Left renal pelvis (tissue), 4 donors: Measurements from ENCODE around the gene PREX1. TPM values are rescaled to one million over a fixed set of nuclear protein-coding genes. Genes with fewer than 3 reads are reported as not detected.
"Not testable (repeated sequence)": the region's sequence is repeated elsewhere in the genome, so short reads cannot be mapped to it uniquely, and the experiment has no call there.

Experiments used
- DNase-seq, 4 donors: peaks; one replicate each; pipeline ENCODE4 v3.0.0-alpha.2; 2013; ENCODE audit warnings: low read depth in 4 of 4, low spot score in 3 of 4
- polyA plus RNA-seq, 4 donors: library from polyadenylated mRNA; unstranded; fragments of 120-200 nt; gene quantifications; one replicate each; pipeline ENCODE4 v1.2.1, GENCODE V29; 2013; ENCODE audit not compliant: insufficient read length in 4 of 4

The PREX1 gene
- polyA plus RNA-seq, 4 donors: 11.2 to 14.5 (median 14.3) TPM

DNA sequence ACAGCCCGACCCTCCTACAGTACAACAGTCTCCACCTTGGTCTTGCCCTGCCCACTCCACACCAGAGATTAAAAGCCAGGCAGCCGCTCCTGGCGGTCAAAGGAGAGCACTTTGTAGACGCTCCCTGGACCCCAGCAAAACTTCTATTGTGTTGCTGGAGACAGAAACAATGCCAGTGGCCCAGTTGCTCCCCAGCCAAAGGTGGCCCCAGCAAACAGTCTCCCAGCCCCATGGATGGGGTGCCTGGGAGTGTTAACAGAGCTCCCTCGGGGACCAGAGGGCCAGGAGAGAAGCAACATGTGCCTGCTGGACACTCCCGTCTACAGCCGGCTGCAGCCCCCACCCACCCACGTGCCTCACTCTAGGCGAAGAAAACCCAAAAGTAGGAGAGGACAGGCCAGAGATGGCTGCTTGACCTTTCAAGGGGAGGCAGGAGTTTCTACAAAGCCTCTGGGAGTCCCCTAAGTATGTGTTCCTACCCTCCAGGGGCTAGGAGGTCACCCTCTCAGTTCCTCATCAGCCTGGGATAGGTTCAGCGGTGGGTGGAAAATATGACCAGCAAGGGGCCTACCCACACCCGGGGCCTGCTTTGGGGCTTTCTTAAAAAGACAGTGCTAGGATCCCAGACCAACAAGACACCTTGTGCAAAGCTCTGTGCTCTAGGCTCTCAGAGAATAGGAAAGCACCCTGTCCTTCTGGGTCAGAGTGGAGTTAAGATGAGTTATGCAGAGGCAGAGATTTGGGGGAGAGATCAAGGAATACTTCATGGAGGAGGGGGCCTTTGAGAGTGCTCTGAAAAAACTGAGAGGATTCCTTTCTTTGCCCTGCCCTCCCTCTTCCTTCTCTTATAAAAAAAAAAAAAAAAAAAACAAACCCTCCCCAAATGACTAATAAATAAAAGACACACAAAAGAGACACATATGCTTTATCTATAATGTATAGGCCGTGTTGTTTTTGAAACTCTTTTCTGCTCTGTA is 19.0 kb upstream of the PREX1 start:
- DNase-seq: no peak

DNA sequence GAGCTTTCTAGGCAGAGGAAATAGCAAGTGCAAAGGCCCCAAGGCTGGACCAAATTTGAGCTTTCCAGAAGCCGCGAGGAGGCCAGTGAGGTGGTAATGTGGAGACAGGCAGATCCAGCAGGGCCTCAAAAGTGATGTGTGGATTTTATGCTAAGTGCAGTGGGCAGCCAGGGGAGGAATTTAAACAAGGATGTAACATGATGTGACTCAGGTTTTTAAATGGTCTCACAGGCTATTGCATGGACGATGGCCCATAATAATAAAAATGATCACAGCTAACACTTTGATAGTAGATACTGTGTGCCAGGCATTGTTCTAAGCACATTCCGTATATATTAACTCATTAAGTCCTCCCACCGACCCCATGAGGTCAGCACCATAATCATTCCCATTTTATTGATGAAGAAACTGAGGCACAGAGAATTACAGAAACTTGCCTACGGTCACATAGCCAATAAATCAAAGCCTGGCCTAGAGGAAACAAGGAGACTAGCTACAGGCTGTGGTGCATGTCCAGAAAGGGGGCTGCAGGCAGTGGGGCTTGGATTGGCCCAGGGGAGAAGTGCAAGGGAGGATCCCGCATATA is 18.0 kb upstream of the PREX1 start:
- no peak for DNase-seq

DNA sequence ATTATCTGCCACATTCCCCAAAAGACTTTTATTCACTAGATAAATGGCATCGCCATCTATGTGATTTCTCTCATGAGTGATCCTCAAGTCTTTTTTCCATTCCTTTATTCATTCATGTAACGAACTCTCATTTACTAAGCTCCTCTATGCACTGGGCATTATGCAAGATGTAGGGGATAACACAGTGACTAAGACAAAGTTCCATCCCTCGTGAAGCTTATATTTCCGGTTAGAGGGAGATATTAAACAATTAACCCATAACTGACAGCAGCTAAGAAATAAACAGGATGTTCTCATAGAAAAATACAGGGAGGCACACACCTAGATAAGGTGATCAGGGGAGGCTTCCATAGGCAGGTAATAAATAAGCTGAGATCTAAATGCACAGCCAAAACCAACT is 17.2 kb upstream of the PREX1 start:
- no peak for DNase-seq

DNA sequence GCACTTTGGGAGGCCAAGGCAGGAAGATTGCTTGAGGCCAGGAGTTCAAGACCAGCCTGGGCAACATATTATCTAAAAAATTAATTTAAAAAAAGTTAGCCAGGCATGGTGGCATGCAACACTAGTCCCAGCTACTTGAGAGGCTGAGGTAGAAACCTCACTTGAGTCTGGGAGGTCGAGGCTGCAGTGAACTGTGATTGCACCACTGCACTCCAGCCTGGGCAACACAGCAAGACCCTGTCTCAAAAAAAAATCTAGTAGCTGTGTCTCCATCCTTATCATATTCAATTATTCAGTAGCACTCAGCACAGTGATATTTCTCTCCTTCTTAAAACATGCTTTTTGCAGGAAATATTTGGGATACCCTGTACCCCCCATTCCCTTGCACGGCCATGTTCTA is 16.1 kb upstream of the PREX1 start:
- DNase-seq: not testable (repeated sequence)

DNA sequence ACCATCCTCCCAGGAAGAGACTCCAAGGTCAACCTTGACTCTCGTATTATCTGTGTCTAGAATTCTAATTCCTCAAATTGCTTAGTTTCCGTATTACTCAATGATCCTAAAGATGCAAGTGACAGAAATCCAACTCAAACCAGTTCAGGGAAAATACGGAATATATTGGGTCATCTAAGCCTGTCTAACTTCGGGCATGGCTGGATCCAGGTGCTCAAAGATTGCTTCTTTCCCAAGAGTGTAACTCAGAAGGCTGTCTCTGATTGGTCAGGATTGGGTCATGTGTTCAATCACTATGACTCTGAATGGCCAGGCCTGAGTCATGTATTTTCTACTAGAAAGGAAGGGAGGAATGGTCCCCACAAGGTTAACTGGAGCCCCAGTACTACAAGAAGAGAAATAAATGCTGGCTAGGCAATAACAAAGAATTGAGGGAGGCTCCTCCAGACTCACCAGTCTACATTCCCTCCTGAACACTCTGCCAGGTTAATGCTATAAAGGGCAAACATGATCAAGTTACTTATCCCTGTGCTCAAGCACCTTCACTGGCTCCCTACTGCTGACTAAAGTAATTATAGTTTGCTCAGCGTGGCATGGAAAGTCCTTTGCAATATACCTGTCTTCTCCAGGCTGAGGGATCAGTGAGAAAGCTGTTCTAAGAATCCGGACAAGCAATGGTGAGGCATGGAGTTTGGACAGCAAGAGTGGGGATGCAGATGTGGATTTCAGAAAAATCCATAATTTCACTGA is 15.4 kb upstream of the PREX1 start:
- DNase-seq: no peak

DNA sequence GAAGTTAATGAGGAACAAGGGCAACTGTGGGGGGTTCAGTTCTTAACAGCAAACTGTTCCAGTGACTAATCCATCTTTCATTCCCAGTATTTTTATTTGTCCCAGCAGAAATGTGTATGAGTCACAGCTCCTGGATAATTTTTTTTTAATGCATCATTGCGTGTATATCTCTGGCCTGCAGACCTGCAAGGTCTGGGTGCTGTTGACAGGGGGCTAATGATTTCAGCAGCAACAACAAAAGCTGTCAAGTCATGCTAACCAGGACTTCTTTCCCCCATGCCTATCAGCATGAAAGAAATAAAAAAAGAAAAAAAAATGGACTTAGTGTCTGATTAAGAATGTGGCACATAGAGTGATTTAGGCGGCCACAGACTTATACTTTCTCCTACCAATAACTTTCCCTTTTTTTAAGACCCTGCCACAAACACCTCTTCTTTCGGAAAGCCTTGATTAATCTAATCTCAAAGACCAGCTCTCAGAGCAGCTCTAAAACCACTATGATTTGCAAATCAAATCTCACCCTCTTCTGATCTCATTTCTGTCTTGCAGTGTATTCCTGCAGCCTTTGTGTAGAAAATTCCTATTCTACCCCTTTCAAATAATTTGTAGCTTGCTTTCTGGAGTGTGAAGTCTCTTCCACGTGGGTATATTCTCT is 14.2 kb upstream of the PREX1 start:
- DNase-seq: no peak

DNA sequence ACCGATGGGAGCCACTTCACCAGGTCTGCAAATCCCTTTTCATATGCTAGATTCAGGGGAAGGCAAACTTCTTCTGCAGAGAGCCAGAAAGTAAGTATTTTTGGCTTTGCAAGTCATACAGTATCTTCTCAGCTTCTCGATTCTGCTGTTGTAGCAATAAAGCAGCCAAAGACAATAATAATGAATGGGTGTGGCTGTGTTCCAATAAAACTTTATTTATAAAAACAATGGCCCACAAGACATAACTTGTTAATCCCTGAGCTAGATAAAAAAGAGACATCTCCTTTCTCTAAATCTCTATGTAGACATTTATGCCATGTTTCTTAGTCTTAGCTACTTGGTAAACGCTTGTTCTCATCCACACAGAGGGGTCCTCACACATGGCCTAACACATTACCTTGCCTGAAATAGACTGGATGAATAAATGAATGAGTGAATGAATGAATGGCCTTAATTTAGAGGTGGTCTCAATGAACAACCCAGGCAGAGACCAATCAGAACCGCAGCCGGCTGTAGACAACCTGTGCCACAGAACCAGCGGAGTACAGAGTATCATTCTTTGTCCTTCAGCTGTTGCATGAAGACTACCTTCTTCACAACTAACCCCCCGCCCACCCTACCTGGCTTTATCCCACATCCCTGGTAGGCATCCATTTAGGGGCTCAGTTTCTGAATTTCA is 13.5 kb upstream of the PREX1 start:
- DNase-seq: no peak

DNA sequence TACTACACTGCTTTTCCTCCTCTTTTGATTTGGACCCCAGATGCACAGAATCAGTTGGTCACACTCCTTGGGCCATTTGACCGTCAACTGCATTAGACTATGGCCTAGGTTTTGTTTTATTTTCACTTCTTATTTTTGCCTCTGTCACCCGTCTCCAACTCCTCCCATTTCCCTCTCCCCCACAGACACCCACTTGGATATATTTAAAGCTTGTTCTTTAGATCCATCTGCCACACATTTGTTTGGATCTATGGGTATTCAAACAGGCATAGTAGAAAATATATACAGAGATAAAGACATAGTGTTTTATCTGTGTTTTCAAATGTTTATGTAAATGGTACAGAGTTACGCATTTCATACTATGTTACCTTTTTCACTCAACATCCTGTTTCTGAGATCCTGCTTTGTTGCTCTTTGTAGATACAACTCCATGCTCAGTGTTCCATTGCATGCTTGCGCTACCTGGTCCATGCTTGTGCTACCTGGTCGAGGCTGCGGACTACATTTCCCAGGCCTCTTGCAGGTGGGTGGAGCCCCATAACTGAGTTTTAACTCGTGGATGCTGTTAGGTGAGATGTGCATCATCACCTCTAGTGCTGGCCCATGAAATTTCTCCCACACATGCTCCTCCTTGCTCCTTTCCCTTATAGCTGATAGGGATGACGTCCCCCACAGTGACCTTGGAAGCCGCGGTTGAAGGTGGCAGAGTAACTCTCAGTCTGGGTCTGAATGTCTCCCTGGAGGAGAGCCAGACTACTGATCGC is 11.5 kb upstream of the PREX1 start:
- no peak for DNase-seq

DNA sequence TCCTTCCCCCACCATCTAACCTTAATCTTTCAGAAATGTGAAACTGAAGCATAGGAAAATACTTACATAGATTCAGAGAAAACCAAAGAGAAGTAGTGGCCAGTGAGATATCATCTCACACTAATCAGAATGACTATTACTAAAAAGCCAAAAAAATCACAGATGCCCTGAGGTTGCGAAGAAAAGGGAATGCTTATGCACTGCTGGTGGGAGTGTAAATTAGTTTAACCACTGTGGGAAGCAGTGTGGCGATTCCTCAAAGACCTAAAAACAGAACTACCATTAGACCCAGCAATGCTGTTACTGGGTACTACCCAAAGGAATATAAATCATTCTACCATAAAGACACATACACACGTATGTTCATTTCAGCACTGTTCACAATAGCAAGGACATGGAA is 9.2 kb upstream of the PREX1 start:
- no peak for DNase-seq

DNA sequence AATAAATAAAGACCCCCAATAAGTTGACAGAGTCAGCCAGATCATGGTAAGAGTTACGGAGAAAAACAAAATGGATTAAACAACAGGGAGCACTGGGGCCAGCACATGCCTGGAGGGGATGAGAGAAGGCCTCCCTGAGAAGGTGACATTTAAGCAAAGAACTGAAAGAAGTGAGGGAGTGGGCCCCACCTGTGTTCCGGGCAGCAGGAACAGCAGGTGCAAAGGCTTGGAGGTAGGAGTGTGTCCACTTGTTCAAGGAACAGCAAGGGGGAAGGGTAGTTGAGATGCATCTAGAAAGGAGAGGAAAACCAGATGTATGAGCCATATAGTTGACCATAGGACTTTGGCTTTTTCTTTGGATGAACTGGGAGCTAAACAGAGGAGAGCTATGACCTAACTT is 7.6 kb upstream of the PREX1 start:
- DNase-seq: no peak

DNA sequence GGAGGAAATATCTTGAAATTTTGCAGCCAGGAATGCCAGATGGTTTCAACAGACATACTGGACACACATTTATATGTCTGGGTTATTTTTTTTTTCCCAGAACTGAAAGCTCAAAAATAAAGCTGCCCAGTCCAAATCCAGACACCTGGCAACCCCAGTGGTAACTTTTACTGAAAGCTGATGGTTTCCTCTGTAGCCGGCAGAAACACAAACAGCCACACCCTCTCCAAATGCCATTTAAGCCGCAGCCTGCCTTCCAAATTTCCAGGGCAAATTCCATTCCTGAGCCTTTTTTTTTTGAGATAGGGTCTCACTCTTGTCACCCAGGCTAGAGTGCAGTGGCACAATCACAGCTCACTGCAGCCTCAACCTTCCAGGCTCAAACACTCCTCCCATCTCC is 6.5 kb upstream of the PREX1 start:
- DNase-seq: no peak

DNA sequence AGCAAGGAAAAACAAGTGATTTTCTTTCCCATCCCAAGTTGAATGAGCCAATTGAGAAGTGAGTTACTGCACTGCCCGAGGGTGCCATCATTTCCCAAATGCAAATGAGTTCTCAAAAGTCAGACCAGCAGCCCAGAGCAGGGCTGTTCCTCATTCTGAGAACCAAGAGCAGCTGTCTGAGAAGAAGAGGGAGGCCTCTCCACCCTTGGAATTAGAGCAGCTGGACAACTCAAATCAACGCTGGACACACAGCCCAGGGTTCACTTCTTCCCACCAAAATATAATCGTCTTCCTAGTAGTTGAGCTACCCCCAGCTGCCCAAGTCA is 4.6 kb upstream of the PREX1 start:
- no peak for DNase-seq

DNA sequence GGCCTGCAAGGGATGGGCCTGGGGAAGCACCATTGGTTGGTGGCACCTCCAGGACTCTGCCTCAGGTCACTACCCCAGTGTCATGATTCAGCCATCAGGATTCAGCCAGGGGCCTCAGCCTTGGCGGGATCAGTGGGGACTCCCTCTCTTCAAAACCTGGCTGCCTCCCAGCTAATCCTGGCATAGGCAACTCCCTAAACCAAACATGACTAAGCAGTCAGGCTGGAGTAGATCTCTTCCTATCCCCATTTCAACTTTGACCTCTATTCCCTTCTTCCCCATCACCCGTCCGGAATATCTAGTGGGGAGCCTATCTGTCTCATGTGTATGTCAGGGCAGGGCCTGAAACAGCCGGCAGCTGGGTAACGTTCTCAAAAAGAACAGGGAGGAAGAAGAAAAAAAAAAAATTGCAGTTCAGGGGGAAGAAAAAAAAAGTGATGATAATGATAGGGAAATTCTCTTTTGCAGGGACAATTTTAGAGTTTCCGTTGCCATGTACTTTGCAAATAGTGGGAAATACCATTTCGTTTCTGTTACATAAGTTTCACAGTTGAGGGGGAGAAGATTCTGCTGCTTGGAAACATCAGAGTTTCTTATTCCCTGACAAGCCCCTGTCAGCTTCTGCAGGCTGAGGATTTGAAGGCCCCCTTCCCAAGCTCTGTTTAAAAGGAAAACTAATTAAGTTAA is 4.1 kb upstream of the PREX1 start:
- DNase-seq: no peak

DNA sequence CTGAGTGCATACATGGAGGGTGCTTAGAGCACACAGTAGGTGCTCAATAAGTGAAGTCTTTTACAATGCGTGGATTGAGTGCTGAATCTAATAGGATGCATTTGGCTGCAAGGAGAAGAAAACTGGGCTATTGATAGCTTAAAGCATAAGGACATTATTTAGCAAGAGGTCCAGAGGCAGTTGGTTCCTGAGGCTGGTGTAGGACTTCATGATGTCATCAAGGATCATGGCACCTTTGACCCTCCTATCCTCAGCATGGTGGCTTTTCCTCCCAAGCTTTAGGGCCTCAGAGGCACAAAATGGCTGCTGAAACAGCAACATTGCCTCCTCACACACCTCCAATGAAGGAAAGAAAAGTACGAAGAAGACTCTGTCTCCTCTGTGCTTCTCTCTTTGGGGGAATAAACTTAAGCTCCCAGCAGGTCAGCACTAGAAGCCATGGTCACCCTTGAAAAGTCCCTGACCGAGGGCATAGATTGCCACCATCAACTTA is 3.1 kb upstream of the PREX1 start:
- DNase-seq: no peak

DNA sequence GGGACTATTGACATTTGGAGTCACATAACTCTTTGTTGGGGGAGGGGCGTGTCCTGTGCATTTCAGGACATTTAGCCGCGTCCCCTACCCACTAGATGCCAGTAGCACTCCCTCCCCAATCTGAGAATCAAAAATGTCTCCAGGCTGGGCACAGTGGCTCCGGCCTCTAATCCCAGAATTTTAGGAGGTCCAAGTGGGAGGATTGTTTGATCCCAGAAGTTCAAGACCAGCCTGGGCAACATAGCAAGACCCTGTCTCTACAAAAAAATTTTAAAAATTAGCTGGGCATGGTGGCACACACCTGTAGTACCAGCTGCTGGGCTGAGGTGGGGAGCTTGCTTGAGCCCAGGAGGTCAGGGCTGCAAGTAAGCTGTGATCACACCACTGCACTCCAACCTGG is 2.1 kb upstream of the PREX1 start:
- no peak for DNase-seq

DNA sequence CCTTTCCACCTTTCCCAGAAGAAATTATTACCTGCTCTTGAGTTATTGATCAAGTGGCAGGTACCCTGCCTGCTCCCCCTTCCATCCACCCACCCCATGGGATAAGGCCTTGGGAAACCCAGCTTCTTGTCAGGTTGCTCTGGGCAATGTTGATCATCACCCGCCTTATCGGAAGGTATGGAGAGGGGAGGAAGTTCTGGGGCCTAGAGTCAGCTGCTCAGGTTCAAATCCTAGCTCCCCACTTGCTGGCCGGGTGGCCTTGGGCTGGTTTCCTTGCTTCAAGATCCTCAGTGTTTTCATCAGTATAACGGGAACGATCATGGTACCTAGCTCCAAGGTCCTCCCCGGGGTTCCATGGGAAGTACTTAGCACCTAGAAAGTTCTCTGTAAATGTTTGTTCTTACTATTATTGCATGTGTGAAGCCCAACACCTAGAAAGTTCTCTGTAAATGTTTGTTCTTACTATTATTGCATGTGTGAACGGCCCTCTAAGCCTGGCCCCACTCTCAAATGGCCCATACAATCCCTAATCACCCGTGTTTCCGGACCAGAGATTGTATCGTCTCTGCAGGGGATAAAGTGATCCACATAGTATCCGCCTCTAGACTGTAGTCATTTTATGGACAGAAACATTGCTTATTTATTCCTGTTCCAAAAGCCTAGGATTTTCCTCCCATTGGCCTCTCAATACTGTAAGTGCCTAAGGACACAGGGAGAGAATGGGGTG is 1.1 kb upstream of the PREX1 start:
- no peak for DNase-seq

DNA sequence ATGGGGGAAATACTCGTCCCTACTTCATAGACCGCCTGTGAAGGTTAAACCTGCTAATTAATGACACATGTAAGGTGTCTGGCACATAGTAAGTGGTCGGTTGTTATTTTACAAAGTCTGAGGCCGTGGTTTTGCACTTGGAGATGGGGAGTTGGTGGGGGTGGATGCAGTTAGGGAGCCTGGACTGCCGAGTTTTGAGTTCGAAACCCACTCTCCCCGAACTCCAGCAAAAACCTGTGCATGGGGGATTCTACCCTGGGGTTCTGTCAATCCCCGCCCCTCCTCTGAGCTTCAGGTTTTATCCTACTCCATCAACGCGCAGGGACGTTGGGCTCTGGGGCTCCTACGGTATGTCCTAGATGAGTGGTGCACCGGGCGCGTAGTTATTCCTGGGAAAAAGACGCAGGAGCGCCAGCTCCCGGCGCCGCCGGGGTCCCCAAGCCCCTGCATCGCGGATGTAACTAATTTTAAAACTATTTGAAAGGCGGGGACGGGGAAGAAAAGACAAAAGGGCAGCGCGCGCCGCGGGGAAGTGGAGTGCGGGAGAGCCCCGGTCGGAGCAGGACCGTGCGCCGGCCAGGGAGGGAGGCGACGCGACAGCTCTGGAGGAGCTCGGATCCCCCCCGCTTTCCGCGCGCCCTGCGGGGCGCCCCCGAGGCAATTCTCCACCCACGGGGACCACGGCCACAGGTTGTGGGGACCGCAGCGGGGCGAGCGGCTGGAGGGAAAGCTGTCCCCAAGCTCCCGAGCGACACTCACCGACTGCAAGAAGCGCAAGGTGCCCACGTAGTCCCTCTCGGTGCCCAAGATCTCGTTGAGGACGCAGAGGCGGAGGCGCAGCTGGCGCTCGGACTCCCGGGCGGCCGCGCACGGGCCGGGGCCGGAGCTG is 672 bp downstream of the PREX1 start:
- DNase-seq: no peak
